Activated naive CD8-positive, alpha-beta T cell (primary cell): ENCODE measurements around the gene MACF1.

Experiments
- H3K27ac Mint-ChIP-seq: one replicate; pipeline ENCODE4 v1.8.0; 2021; ENCODE audit warnings: mixed read lengths
- H3K27me3 Mint-ChIP-seq: one replicate; pipeline ENCODE4 v1.8.0; 2021; ENCODE audit warnings: mixed read lengths
- H3K36me3 Mint-ChIP-seq: one replicate; pipeline ENCODE4 v1.8.0; 2021; ENCODE audit warnings: mixed read lengths
- H3K4me1 Mint-ChIP-seq: one replicate; pipeline ENCODE4 v1.8.0; 2021; ENCODE audit warnings: low read depth, mixed read lengths
- H3K4me3 Mint-ChIP-seq: one replicate; pipeline ENCODE4 v1.8.0; 2021; ENCODE audit warnings: mild to moderate bottlenecking, mixed read lengths
- H3K9me3 Mint-ChIP-seq: one replicate; pipeline ENCODE4 v1.8.0; 2021; ENCODE audit warnings: low read depth, mixed read lengths

The MACF1 gene

DNA sequence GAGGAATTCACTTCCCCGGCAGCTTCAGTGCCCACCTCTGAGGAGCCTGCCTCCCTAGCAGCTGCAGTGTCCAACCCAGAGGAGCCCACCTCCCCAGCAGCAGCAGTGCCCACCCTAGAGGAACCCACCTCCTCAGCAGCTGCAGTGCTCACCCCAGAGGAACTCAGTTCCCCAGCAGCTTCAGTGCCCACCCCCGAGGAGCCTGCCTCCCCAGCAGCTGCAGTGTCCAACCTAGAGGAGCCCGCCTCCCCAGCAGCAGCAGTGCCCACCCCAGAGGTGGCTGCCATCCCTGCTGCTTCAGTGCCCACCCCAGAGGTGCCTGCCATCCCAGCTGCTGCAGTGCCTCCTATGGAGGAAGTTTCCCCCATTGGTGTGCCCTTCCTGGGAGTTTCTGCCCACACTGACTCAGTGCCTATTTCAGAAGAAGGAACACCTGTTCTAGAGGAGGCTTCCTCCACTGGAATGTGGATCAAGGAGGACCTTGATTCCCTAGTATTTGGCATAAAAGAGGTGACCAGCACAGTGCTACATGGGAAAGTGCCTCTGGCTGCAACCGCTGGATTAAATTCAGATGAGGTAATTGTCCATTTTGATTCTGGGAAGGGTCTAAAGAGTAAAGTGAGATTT lies 209.5 kb downstream of the MACF1 start:
- no peaks in the 10 kb centered on the region for H3K9me3 Mint-ChIP-seq
- no peaks in the 10 kb centered on the region for H3K27me3 Mint-ChIP-seq
- H3K36me3 Mint-ChIP-seq: peaks cover 7% of the 10 kb centered on the region
- no peak overlapping the region for H3K27ac Mint-ChIP-seq
- H3K4me3 Mint-ChIP-seq: no peak overlapping the region
- peaks cover 53% of the 10 kb centered on the region for H3K4me1 Mint-ChIP-seq

DNA sequence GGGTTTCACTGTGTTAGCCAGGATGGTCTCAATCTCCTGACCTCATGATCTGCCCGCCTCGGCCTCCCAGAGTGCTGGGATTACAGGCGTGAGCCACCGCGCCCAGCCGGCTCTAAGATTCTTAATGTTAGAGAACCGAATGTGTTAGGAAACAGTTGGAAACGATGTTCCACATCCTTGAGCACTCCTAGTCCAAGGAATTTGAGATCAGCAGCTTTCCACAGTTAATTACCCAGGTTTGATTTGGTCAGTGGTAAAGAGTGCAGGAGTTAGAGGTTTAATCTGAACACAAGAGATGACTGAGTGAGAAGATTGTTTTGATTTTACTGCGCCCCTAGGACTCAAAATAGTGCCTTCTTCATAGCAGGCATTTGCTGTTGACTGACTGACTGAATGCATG lies 211.1 kb downstream of the MACF1 start:
- H3K27me3 Mint-ChIP-seq: no peaks in the 10 kb centered on the region
- peaks cover 42% of the 10 kb centered on the region for H3K4me1 Mint-ChIP-seq
- H3K36me3 Mint-ChIP-seq: peaks cover 7% of the 10 kb centered on the region
- H3K27ac Mint-ChIP-seq: no peak overlapping the region
- no peak overlapping the region for H3K4me3 Mint-ChIP-seq
- no peaks in the 10 kb centered on the region for H3K9me3 Mint-ChIP-seq

DNA sequence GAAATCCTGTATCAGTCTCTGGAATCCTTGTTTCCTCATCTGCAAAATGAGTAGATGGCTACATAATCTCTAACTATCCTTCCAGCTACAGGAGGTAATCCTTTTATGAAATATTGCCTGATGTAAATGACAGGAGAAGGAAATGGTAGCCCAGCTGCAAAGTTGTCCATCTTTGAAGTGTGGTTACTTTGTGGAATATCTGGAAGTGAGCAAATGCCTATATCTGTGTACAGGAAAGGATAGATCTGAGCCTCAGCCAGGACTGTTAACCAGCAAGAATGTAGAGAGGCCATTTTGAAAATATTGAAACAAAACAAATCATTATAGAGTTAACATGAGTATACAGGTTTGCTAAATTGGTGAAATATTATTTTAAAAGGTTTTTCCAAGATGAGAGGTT lies 212.1 kb downstream of the MACF1 start:
- Mint-ChIP-seq H3K27ac (no peak overlapping the region), H3K4me1 (peaks cover 33% of the 10 kb centered on the region), H3K4me3 (no peak overlapping the region), H3K36me3 (peaks cover 4% of the 10 kb centered on the region), H3K27me3 (no peaks in the 10 kb centered on the region), H3K9me3 (no peaks in the 10 kb centered on the region)

DNA sequence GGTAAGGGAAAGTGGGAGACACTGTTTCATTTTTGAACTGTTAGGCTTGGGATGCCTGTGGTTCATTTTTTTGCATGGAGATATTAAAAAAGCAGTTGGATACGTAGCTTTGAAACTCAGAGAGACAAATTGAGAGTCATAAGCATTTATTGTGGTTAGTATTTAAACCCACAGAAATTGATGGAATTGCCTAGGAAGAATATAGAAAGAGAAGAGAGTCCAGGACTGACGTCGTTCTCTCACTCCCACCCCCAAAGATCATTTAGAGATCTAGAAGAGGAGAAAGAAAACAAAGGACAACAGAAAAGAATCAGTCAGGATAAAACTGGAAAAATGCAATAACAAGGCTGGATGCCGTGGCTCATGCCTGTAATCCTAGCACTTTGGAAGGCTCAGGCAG lies 213.7 kb downstream of the MACF1 start:
- Mint-ChIP-seq H3K27ac (no peak overlapping the region), H3K4me3 (no peak overlapping the region)

DNA sequence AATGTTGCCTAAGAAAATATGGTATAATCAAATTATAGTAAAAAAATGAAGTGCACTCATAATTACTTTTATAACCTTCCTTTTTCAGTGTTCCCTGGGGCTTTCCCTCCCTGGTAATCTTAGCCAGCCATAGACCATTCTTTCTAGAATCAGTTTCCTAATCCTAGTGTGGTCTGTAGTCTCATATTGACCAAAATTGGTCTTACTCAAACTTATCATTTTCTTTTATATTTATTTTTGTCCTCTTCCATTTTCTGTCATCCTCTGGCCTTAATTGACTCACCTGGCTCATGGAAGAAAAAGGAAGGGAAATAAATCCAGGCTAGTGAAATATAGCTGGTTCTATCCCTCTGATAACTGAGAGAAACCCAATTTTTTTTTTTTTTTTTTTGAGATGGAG lies 216.0 kb downstream of the MACF1 start:
- Mint-ChIP-seq H3K27me3 (no peaks in the 10 kb centered on the region), H3K9me3 (no peaks in the 10 kb centered on the region), H3K4me1 (peaks cover 18% of the 10 kb centered on the region), H3K36me3 (peaks cover 16% of the 10 kb centered on the region), H3K4me3 (no peak overlapping the region), H3K27ac (no peak overlapping the region)

More for the DNA sequence above, 213.7 kb downstream of the MACF1 start:
- H3K4me1 Mint-ChIP-seq: peaks cover 23% of the 10 kb centered on the region
- no peaks in the 10 kb centered on the region for H3K9me3 Mint-ChIP-seq
- H3K36me3 Mint-ChIP-seq: peaks cover 7% of the 10 kb centered on the region
- H3K27me3 Mint-ChIP-seq: no peaks in the 10 kb centered on the region

DNA sequence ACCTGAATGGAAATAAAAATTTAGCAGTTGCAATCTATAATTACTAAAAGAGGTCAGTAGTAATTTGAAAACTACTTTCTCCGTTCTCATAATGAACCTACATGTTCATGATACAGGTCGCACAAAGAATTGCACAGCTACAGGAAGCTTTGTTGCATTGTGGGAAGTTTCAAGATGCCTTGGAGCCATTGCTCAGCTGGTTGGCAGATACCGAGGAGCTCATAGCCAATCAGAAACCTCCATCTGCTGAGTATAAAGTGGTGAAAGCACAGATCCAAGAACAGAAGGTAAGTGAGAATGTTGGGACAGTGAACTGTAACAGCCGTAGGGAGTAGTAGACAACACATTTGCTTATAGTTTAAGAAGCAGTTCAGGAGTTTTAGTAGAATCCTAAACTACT lies 218.1 kb downstream of the MACF1 start:
- no peaks in the 10 kb centered on the region for H3K9me3 Mint-ChIP-seq
- H3K4me1 Mint-ChIP-seq: peaks cover 10% of the 10 kb centered on the region
- no peak overlapping the region for H3K27ac Mint-ChIP-seq
- no peak overlapping the region for H3K4me3 Mint-ChIP-seq
- no peaks in the 10 kb centered on the region for H3K27me3 Mint-ChIP-seq
- H3K36me3 Mint-ChIP-seq: peaks cover 16% of the 10 kb centered on the region

DNA sequence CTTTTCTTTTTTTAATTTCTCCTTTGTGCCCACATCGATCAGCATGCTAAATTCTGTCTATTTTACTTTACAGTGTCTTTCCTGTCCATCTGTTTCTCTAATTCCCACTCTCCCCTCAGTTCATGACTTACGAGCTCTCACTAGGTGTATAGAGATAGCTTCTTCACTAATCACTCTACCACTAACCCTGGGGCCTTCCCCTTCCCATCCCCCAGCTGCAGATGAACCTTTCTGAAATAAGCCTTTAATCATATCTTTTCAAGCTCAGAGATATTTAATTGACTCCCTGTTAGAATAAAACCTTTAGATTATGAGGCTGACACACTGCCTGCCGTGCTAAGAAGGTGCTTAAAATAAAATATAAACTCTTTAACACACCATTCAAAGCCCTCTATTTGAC lies 220.7 kb downstream of the MACF1 start:
- Mint-ChIP-seq H3K36me3 (peaks cover 15% of the 10 kb centered on the region), H3K27ac (no peak overlapping the region), H3K4me1 (peaks cover 5% of the 10 kb centered on the region), H3K4me3 (no peak overlapping the region), H3K9me3 (no peaks in the 10 kb centered on the region), H3K27me3 (no peaks in the 10 kb centered on the region)

DNA sequence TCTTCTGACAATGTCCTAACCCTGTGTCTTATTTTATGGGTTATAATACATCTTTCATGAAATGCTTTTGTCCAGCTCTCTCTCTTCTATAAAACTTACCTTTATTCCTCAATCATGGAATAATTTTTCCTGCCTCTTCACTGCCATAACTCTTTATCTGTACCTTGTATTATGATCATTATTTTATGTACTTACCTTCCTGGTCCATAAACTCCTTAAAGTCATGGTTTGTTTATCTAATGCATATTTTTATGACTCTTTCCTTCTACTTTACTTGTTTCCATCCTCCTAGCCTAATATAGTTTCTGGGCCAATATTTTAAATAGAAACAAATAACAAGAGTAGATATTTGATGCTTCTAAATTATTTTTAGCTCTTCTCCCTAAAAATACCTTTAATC lies 221.1 kb downstream of the MACF1 start:
- no peak overlapping the region for H3K27ac Mint-ChIP-seq
- H3K36me3 Mint-ChIP-seq: peaks cover 17% of the 10 kb centered on the region
- peaks cover 5% of the 10 kb centered on the region for H3K4me1 Mint-ChIP-seq
- H3K4me3 Mint-ChIP-seq: no peak overlapping the region
- H3K9me3 Mint-ChIP-seq: no peaks in the 10 kb centered on the region
- H3K27me3 Mint-ChIP-seq: no peaks in the 10 kb centered on the region

DNA sequence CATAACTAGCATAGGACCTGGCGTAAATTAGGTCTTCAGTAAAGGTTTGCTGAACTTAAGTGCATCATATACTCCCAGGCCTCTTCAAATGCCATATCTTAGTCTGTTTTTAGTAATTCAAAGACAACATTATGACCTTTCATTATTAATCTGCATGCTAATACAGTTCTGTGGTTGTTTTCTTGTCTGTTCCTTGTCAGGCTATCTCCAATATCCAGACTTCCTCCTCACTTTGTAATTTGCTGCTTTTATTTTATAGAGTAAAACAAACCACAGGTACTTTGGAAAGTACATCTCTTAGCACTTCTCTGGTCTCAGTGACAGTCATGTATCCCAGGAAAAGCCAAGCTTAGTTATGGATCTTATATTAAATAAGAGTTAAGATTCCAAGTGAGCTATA lies 221.9 kb downstream of the MACF1 start:
- no peak overlapping the region for H3K27ac Mint-ChIP-seq
- no peaks in the 10 kb centered on the region for H3K27me3 Mint-ChIP-seq
- H3K4me1 Mint-ChIP-seq: peaks cover 6% of the 10 kb centered on the region
- no peaks in the 10 kb centered on the region for H3K9me3 Mint-ChIP-seq
- H3K4me3 Mint-ChIP-seq: no peak overlapping the region
- H3K36me3 Mint-ChIP-seq: peaks cover 17% of the 10 kb centered on the region

DNA sequence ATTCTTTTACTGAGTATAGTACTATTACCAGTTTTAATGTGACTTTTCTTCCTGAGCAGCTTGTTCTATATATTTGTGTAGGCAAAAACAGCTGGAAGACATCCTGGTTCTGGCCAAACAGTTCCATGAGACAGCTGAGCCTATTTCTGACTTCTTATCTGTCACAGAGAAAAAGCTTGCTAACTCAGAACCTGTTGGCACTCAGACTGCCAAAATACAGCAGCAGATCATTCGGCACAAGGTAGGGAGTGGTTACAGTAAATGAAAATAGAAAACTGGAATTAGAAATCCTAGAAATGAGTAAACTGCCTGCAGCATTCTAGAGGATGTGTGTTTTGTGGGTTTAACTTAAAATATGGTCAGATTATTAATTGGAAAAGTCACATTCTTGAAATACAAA lies 222.9 kb downstream of the MACF1 start:
- Mint-ChIP-seq H3K9me3 (no peaks in the 10 kb centered on the region), H3K36me3 (peaks cover 15% of the 10 kb centered on the region), H3K4me3 (no peak overlapping the region), H3K4me1 (peaks cover 7% of the 10 kb centered on the region), H3K27ac (no peak overlapping the region), H3K27me3 (no peaks in the 10 kb centered on the region)

DNA sequence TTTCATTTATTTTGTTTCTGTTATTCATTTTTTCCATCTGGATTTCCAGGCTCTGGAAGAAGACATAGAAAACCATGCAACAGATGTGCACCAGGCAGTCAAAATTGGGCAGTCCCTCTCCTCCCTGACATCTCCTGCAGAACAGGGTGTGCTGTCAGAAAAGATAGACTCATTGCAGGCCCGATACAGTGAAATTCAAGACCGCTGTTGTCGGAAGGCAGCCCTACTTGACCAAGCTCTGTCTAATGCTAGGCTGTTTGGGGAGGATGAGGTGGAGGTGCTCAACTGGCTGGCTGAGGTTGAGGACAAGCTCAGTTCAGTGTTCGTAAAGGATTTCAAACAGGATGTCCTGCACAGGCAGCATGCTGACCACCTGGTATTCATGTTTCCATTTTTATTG lies 223.4 kb downstream of the MACF1 start:
- Mint-ChIP-seq H3K27me3 (no peaks in the 10 kb centered on the region), H3K4me3 (no peak overlapping the region), H3K36me3 (peaks cover 15% of the 10 kb centered on the region), H3K9me3 (no peaks in the 10 kb centered on the region), H3K4me1 (peaks cover 7% of the 10 kb centered on the region), H3K27ac (no peak overlapping the region)

DNA sequence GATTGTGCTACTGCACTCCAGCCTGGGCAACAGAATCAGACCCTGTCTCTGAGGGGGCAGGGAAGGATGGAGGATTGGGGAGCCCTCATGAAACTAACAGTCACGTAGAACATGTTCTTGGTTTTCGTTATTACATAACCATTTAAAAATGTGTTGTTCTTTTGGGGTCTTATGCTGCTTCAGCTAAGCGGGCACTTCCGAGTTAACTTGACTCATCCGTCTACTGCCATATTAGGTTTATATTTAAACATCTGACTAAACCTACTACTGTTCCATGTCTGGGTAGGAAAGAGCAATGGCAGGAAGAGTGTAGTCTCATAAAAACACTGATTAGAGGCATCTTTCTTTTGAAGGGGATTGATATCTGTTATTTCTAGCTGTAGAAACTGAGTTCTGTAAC lies 227.4 kb downstream of the MACF1 start:
- Mint-ChIP-seq H3K36me3 (peaks cover 11% of the 10 kb centered on the region), H3K4me1 (peaks cover 1% of the 10 kb centered on the region)

DNA sequence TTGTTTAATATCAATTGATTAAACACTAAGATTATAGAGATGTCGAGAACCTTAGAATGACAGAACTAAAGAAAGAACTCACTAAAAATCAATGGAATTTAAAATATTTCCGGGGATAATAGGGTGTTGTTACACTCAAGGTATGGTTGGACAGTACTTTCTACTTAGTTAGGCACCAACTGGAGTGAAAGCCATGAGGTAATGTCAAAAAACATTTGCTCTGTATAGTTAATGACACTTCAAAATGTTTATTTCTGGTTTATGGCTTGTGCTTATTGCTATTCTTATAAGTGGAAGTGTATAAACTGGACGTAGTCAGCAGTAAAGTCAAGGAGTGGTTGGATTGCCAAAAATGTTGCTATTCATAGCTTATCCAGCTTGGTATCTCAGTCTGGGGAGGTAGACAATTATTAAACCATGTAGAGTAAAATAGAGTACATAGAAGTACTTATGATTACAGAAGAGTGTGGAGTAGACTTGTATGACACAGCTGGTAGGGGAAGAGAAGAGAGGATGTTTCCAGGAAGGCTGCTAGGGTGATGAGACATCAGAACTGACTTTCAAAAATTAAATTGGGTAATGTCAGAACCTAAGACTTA lies 230.4 kb downstream of the MACF1 start:
- Mint-ChIP-seq H3K4me1 (peaks cover 1% of the 10 kb centered on the region), H3K36me3 (peaks cover 12% of the 10 kb centered on the region), H3K27me3 (no peaks in the 10 kb centered on the region), H3K4me3 (no peak overlapping the region), H3K27ac (peak overlapping the region; percentile 55), H3K9me3 (no peaks in the 10 kb centered on the region)

More for the DNA sequence above, 227.4 kb downstream of the MACF1 start:
- Mint-ChIP-seq H3K9me3 (no peaks in the 10 kb centered on the region), H3K27ac (no peak overlapping the region), H3K27me3 (no peaks in the 10 kb centered on the region), H3K4me3 (no peak overlapping the region)

DNA sequence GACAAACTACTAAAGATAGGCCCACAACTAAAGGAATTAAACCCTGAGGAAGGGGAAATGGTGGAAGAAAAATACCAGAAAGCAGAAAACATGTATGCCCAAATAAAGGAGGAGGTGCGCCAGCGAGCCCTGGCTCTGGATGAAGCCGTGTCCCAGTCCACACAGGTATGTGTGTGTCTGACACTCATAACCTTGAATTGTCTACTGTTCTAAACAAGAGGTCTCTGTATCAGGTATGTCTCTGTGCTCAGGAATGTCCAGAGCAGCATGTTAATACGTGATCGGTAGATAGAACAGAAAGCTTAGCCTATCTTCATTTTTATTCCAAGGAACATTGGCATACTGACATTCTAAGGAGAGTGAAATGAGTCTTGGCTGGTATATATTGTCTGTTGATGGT lies 231.1 kb downstream of the MACF1 start:
- Mint-ChIP-seq H3K4me3 (no peak overlapping the region), H3K9me3 (no peaks in the 10 kb centered on the region), H3K27ac (peak overlapping the region; percentile 55), H3K4me1 (peaks cover 1% of the 10 kb centered on the region), H3K36me3 (peaks cover 8% of the 10 kb centered on the region), H3K27me3 (no peaks in the 10 kb centered on the region)

DNA sequence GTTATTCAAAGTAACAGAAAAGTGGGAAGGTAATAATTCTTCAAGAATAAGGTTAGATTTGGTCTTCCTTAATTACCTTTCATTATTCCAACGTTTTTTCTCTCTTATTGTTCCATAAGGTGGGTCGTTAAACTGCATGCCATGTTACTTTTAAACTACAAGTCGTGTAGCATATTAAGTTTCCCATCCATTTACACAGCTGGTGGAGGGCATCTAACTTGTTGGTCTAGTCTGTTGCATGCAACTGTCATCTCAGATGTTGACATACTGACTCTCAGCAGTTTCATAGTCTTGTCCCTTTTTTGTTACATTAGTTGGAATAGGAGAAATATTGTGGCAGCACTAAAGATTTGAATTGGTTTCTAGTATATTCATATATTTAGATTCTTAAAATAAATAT lies 232.3 kb downstream of the MACF1 start:
- no peaks in the 10 kb centered on the region for H3K27me3 Mint-ChIP-seq
- H3K4me1 Mint-ChIP-seq: no peaks in the 10 kb centered on the region
- no peak overlapping the region for H3K27ac Mint-ChIP-seq

DNA sequence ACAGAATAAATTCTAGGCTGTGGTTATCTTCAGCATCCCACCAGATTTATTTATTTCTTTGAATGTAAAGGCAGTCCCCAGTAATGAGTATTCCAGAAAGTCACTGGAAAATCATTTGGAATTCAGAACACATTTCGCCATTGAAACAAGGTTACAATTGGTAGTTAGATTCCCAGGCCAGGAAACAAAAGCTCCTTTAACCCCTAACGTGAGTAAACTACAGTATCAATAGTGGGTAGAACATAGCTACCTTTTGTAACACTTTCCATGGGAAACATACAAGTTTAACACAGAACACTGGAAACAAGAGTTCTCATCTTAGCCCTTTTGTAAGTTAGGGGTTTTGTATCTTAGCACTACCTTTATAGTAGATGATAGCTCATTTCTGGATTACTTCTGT lies 233.5 kb downstream of the MACF1 start:
- H3K4me1 Mint-ChIP-seq: no peaks in the 10 kb centered on the region
- H3K36me3 Mint-ChIP-seq: peaks cover 16% of the 10 kb centered on the region
- H3K9me3 Mint-ChIP-seq: no peaks in the 10 kb centered on the region
- no peak overlapping the region for H3K4me3 Mint-ChIP-seq
- no peak overlapping the region for H3K27ac Mint-ChIP-seq
- no peaks in the 10 kb centered on the region for H3K27me3 Mint-ChIP-seq

More for the DNA sequence above, 232.3 kb downstream of the MACF1 start:
- Mint-ChIP-seq H3K4me3 (no peak overlapping the region), H3K9me3 (no peaks in the 10 kb centered on the region), H3K36me3 (peaks cover 13% of the 10 kb centered on the region)
